C4-2B (cell line): ENCODE results near the gene MICU2.

Experiments
- ZFX ChIP-seq: fragments of 450-650 bp; IDR thresholded peaks from 2 replicates; pipeline ENCODE4 v1.6.1; 2017
- TF ChIP-seq, protein P1 (sequence below): fragments of 450-650 bp; conservative IDR thresholded peaks from 2 replicates; pipeline ENCODE4 v1.5.1; 2017; ENCODE audit warnings: mild to moderate bottlenecking

- TF ChIP-seq, protein P1, sequence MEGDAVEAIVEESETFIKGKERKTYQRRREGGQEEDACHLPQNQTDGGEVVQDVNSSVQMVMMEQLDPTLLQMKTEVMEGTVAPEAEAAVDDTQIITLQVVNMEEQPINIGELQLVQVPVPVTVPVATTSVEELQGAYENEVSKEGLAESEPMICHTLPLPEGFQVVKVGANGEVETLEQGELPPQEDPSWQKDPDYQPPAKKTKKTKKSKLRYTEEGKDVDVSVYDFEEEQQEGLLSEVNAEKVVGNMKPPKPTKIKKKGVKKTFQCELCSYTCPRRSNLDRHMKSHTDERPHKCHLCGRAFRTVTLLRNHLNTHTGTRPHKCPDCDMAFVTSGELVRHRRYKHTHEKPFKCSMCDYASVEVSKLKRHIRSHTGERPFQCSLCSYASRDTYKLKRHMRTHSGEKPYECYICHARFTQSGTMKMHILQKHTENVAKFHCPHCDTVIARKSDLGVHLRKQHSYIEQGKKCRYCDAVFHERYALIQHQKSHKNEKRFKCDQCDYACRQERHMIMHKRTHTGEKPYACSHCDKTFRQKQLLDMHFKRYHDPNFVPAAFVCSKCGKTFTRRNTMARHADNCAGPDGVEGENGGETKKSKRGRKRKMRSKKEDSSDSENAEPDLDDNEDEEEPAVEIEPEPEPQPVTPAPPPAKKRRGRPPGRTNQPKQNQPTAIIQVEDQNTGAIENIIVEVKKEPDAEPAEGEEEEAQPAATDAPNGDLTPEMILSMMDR: no peak
- TF ChIP-seq ZFX: no peak
These were observed 142.8 kb downstream of the MICU2 start for GRCh38 chr13:21461131-21461530.
